Epithelial cell of proximal tubule (primary cell): ENCODE measurements around the gene DDX51. TPM values are rescaled to one million over a fixed set of nuclear protein-coding genes. Genes with fewer than 3 reads are reported as not detected.

ENCODE experiments used
- DNase-seq: peaks from one replicate; pipeline ENCODE4 v3.0.0-alpha.2; 2011; ENCODE audit warnings: low read depth
- H3K4me3 ChIP-seq: 2 replicates; pipeline ENCODE4 v1.5.1; 2011; ENCODE audit warnings: low read depth, mild to moderate bottlenecking, low read length
- total RNA-seq: library from RNA; depleted of rRNA; stranded (reverse); fragments of >200 nt; gene quantifications from 2 replicates; pipeline ENCODE4 v1.2.3, GENCODE V29; 2015
- TF ChIP-seq, protein P1 (sequence below): conservative IDR thresholded peaks from 2 replicates; pipeline ENCODE4 v1.5.1; 2012; ENCODE audit warnings: low read depth, mild to moderate bottlenecking, low read length

DDX51 gene
- total RNA-seq, 1 donor from 2014 or later: 18.6 TPM

- H3K4me3 ChIP-seq: no peak overlapping the region
- TF ChIP-seq, protein P1, sequence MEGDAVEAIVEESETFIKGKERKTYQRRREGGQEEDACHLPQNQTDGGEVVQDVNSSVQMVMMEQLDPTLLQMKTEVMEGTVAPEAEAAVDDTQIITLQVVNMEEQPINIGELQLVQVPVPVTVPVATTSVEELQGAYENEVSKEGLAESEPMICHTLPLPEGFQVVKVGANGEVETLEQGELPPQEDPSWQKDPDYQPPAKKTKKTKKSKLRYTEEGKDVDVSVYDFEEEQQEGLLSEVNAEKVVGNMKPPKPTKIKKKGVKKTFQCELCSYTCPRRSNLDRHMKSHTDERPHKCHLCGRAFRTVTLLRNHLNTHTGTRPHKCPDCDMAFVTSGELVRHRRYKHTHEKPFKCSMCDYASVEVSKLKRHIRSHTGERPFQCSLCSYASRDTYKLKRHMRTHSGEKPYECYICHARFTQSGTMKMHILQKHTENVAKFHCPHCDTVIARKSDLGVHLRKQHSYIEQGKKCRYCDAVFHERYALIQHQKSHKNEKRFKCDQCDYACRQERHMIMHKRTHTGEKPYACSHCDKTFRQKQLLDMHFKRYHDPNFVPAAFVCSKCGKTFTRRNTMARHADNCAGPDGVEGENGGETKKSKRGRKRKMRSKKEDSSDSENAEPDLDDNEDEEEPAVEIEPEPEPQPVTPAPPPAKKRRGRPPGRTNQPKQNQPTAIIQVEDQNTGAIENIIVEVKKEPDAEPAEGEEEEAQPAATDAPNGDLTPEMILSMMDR: no peak
- DNase-seq: no peak
Observed at GRCh38 chr12:132133952-132134652, 10.0 kb downstream of the DDX51 start.

DNA sequence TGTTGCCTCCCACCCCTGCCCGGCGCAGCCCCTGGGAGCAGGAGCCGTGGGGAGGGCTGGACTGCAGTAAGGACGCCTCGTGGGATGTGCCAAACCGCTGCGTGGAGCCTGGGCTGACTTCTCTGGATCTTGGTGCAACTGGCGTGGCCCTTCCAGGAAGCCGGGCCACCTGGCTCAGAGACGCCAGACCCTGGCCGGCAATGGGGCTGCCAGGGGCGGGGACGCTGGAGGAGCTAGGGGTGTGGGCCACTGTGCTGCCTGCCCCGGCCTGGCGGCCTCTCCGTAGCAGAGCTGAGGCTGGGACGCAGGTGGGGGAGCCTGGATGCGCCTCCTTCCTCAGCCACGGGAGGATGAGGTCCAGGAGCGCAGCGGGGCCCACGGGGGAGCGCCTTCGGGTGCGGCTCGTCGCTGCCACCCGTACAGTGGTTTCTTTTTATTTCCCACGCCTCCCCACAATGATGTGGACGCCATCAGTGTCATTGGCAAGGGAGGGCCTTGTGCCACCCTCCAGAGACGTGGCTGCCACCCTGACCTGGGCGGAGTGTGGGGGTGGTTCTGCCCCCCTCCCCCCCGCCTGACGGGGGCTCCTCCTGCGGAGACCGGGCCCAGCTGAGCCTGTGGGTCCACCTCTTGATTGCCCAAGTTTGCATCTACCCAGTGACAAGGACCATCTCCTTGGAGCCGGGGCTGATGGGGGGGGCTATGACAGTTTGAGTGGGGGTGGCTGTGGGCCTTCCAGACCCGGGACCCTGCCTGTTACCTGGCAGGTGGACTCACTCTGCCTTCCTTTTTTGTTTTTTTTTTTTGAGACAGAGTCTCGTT, 11.3 kb downstream of the DDX51 start:
- no peak overlapping the region for H3K4me3 ChIP-seq
- DNase-seq: no peak
- TF ChIP-seq, protein P1: no peak

DNA sequence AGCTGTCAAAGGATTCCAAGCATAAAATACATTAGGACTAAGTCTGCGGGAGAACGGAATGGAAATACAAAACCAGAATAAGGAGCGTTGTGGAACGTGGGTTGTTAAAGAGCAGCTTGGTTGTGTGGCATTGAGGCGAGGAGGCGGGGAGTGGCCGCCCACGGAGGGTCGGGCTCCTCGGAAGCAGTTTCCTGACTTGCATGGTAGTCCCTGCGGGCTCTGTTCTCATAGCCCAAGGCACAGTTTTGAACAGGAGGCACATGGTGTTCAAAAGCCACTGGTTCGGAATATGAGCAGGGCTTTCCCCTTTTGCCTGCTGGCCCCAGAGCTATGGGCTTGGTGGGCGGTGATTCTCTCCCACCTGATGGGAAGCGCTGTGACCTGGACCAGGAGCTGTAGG, 12.2 kb downstream of the DDX51 start:
- H3K4me3 ChIP-seq: no peak overlapping the region
- TF ChIP-seq, protein P1: no peak
- DNase-seq: no peak

DNA sequence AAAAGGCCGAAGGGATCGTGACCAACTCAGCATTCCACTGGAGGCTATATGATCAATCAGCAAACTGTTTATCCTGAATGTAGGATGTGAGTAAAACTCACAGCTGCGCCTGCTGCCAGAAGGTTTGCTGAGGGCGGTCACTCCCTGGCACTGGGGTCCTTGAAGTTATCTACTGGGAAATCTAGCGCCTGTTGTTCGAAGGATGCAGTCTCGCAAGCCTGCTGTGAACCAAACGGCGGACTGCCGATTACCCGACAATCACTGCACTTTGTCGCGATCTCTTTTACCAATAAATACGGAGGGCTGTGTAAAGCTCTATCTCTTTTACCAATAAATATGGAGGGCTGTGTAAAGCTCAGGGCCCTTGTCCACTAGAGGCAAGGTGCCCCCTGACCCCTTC, 12.9 kb downstream of the DDX51 start:
- DNase-seq: no peak
- TF ChIP-seq, protein P1: no peak
- H3K4me3 ChIP-seq: no peak overlapping the region

DNA sequence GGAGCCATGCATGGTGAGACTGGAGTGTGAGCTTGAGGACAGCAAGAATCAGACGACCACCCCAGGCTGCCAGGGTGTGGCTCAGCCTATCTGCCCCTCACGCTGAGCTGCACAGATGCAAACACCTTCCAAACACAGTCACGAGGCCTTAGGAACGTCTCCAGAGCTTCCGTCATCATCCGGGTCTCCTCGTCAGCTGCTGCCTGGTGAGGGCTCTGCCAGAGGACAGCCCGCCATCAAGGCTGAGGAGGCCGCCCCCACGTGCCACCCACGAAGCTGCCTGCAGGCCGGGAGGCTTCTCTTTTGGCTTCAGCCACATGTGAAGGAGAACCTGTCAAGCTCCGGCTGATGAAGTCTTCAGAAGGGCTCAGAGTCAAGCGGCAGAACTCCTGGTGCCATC, 13.4 kb downstream of the DDX51 start:
- DNase-seq: no peak
- TF ChIP-seq, protein P1: no peak
- no peak overlapping the region for H3K4me3 ChIP-seq

DNA sequence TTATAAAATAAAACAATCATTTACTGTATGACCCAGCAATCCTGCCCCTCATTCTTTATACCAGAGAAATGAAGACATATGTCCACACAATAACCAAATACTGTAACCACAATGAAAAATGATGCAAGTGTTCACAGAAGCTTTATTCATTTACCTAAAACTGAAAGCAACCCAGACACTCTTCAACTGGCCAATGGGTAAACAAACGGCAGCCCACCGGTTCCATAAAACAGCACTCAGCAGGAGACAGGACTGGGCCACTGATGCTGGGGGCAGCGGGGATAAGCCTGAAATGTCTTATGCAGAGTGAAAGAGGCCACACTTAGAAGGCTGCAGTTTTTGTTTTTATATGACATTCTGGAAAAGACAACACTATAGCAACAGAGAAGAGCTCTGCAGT, 15.1 kb downstream of the DDX51 start:
- TF ChIP-seq, protein P1: no peak

GRCh38 chr12:132127041-132127440, 17.1 kb downstream of the DDX51 start:
- DNase-seq: no peak
- TF ChIP-seq, protein P1: no peak

More for the DNA sequence above, 15.1 kb downstream of the DDX51 start:
- no peak overlapping the region for H3K4me3 ChIP-seq
- DNase-seq: no peak

More at GRCh38 chr12:132127041-132127440, 17.1 kb downstream of the DDX51 start:
- H3K4me3 ChIP-seq: no peak overlapping the region
